Stimulated activated CD8-positive, alpha-beta memory T cell treated with anti-CD3 and anti-CD28 coated beads, Interleukin-15, amount 100 ng/mL, for 48 hours (primary cell): ENCODE results near the gene BTBD7.
A peak's percentile ranks its signal among the peaks of the same experiment; 100 is the strongest.
"Not testable (repeated sequence)": the region's sequence is repeated elsewhere in the genome, so short reads cannot be mapped to it uniquely, and the experiment has no call there.

ENCODE experiments used
- DNase-seq, 2 donors: peaks; one replicate each; pipeline ENCODE4 v3.0.0-alpha.2; 2020; ENCODE audit warnings: low read depth in 2 of 2

Gene BTBD7

GRCh38 chr14:93246534-93246933 is 86.3 kb downstream of the BTBD7 start:
- no peak for DNase-seq

- DNase-seq, result no peak
Observed at GRCh38 chr14:93245764-93246420, 86.9 kb downstream of the BTBD7 start.

GRCh38 chr14:93240678-93241000 is 92.2 kb downstream of the BTBD7 start:
- DNase-seq, result no peak

GRCh38 chr14:93239869-93240677 is 92.8 kb downstream of the BTBD7 start:
- no peak for DNase-seq

GRCh38 chr14:93234798-93235197 is 98.0 kb downstream of the BTBD7 start:
- no peak for DNase-seq

GRCh38 chr14:93233078-93233477 is 99.8 kb downstream of the BTBD7 start:
- DNase-seq, result not testable (repeated sequence)

GRCh38 chr14:93232159-93232558 is 100.7 kb downstream of the BTBD7 start:
- no peak for DNase-seq

- no peak for DNase-seq
Observed at GRCh38 chr14:93231129-93231979, 101.5 kb downstream of the BTBD7 start.

- no peak for DNase-seq
Observed at GRCh38 chr14:93230539-93230938, 102.3 kb downstream of the BTBD7 start.

GRCh38 chr14:93228550-93228949 is 104.3 kb downstream of the BTBD7 start:
- no peak for DNase-seq

GRCh38 chr14:93223565-93223964 is 109.3 kb downstream of the BTBD7 start:
- no peak for DNase-seq

GRCh38 chr14:93220509-93220908 is 112.3 kb downstream of the BTBD7 start:
- no peak for DNase-seq

GRCh38 chr14:93219103-93219726 is 113.6 kb downstream of the BTBD7 start:
- DNase-seq, result no peak

- DNase-seq, result no peak
Observed at GRCh38 chr14:93214598-93214997, 118.2 kb downstream of the BTBD7 start.

GRCh38 chr14:93212432-93212831 is 120.4 kb downstream of the BTBD7 start:
- no peak for DNase-seq

GRCh38 chr14:93207468-93208308 is 125.1 kb downstream of the BTBD7 start:
- DNase-seq, result no peak

- DNase-seq, result peak; percentile 86 to 87
Observed at GRCh38 chr14:93206793-93207467, 125.9 kb downstream of the BTBD7 start, which contains the start of the genes GON7 and UBR7. Gene GON7 (minus strand): TSS chr14:93207065. CDS start chr14:93207037, 28 bp downstream. Gene UBR7 (plus strand): TSS chr14:93207256. CDS start chr14:93207292, 36 bp downstream.

- no peak for DNase-seq
Observed at GRCh38 chr14:93201155-93201704, 131.6 kb downstream of the BTBD7 start.

GRCh38 chr14:93200553-93200952 is 132.3 kb downstream of the BTBD7 start:
- DNase-seq, result no peak

- no peak for DNase-seq
Observed at GRCh38 chr14:93199031-93199430, 133.8 kb downstream of the BTBD7 start.
